K562 (cell line): ENCODE results near the gene PTPRG. TPM values are rescaled to one million over a fixed set of nuclear protein-coding genes. Genes with fewer than 3 reads are reported as not detected.

Source experiments
- ATAC-seq: fragments of 200-7000 bp; cut with Tn5 transposase; 3 replicates; pipeline ENCODE4 v1.9.1; 2020; ENCODE audit warnings: moderate library complexity
- BruUV-seq: library from RNA; stranded (reverse); fragments of 400-500 nt; replicated peaks from 2 replicates; lab custom pipeline; 2021; lab: Mats Ljungman, UMichigan
- CTCF ChIA-PET: fragments of 300-600 bp; formaldehyde crosslinking; extraction: SDS; loops from one replicate; lab custom pipeline; 2021; ENCODE audit warnings: low intra/inter-chr PET ratio; lab: Yijun Ruan, JAX
- POLR2A ChIA-PET: fragments of 300-600, 350-650 bp; sonication (Branson Sonifier 250); formaldehyde crosslinking; extraction: SDS; loops from one replicate; lab custom pipeline; 2021; ENCODE audit warnings: antibody characterized with exemption, inconsistent platforms; lab: Yijun Ruan, JAX
- DNase-seq, 4 experiments: peaks; one replicate each; pipeline versions ENCODE4 v3.0.0 to v3.0.0-alpha.2; 2011 to 2018; ENCODE audit warnings: low spot score in 3 of 4, mixed read lengths in 3 of 4; ENCODE audit errors: extremely low read depth in 1 of 4
- FAIRE-seq: peaks from 2 replicates; lab custom pipeline; 2011; peaks lifted over from hg19 to GRCh38; lab: Jason Lieb, UNC
- H2AFZ ChIP-seq: 2 replicates; pipeline ENCODE4 v1.6.0; 2011; ENCODE audit warnings: low read depth, low read length, control low read depth, inconsistent platforms
- H3K27ac ChIP-seq: fragments of 200-600 bp; 3 replicates; pipeline ENCODE4 v1.8.0; 2011; ENCODE audit warnings: low read depth, mild to moderate bottlenecking, control low read depth, inconsistent platforms, low read length, moderate library complexity, mixed read lengths; ENCODE audit errors: extremely low read depth
- H3K27me3 ChIP-seq, 2 experiments: fragments of 300-600 bp in 1 of 2; 2 replicates in 1 of 2; 3 replicates in 1 of 2; pipeline versions ENCODE4 v1.6.0 to v1.8.0; 2011; ENCODE audit warnings: inconsistent platforms in 2 of 2, low read length in 2 of 2, mild to moderate bottlenecking in 1 of 2, mixed read lengths in 1 of 2, moderate library complexity in 1 of 2; ENCODE audit not compliant: control insufficient read depth in 2 of 2, insufficient read depth in 2 of 2
- H3K36me3 ChIP-seq: fragments of 300-600 bp; 3 replicates; pipeline ENCODE4 v1.8.0; 2011; ENCODE audit warnings: mild to moderate bottlenecking, low read length, inconsistent platforms; ENCODE audit not compliant: control insufficient read depth, insufficient read depth
- H3K4me1 ChIP-seq, 2 experiments: fragments of 200-600 bp in 1 of 2; replicated peaks in 1 of 2; 2 replicates in 1 of 2; 3 replicates in 1 of 2; pipeline versions ENCODE4 v1.5.1 to v1.8.0; 2011; ENCODE audit warnings: inconsistent platforms in 2 of 2, low read length in 2 of 2, mild to moderate bottlenecking in 1 of 2, mixed read lengths in 1 of 2, moderate library complexity in 1 of 2; ENCODE audit not compliant: control insufficient read depth in 2 of 2, insufficient read depth in 2 of 2
- H3K4me2 ChIP-seq: 2 replicates; pipeline ENCODE4 v1.6.1; 2011; ENCODE audit warnings: low read length, control low read depth, inconsistent platforms, mixed read lengths; ENCODE audit not compliant: insufficient read depth
- H3K4me3 ChIP-seq: fragments of 200-600 bp; sonication (generic), shearing (Covaris generic); 2 replicates; pipeline ENCODE4 v1.5.1; 2016; ENCODE audit warnings: control low read depth, inconsistent platforms
- H3K79me2 ChIP-seq: fragments of 200-600 bp; 3 replicates; pipeline ENCODE4 v1.8.0; 2011; ENCODE audit warnings: low read length, inconsistent platforms; ENCODE audit not compliant: control insufficient read depth, insufficient read depth
- H3K9ac ChIP-seq, 2 experiments: 2 replicates each; pipeline versions ENCODE4 v1.6.0 to v1.6.1; 2011; ENCODE audit warnings: low read depth in 2 of 2, low read length in 2 of 2, control low read depth in 1 of 2, inconsistent platforms in 1 of 2, mild to moderate bottlenecking in 1 of 2, mixed read lengths in 1 of 2; ENCODE audit not compliant: insufficient read depth in 1 of 2
- H3K9me1 ChIP-seq: one replicate; pipeline ENCODE4 v1.6.0; 2011; ENCODE audit warnings: inconsistent platforms, mild to moderate bottlenecking, low read length, moderate library complexity; ENCODE audit not compliant: control insufficient read depth, insufficient read depth
- H3K9me3 ChIP-seq: replicated peaks from 2 replicates; pipeline ENCODE4 v1.5.1; 2011; ENCODE audit warnings: low read depth, low read length, inconsistent platforms; ENCODE audit not compliant: control insufficient read depth, insufficient read depth
- H4K20me1 ChIP-seq: replicated peaks from 2 replicates; pipeline ENCODE4 v1.6.1; 2011; ENCODE audit warnings: low read length, inconsistent platforms, mixed read lengths; ENCODE audit not compliant: control insufficient read depth, insufficient read depth
- CTBP1 ChIP-seq: fragments of 450-650 bp; IDR thresholded peaks from 2 replicates; pipeline ENCODE4 v1.6.1; 2016; ENCODE audit warnings: borderline replicate concordance
- ELK3 ChIP-seq: fragments of 450-650 bp; formaldehyde crosslinking; IDR thresholded peaks from 2 replicates; pipeline ENCODE4 v1.4.0; 2020; ENCODE audit warnings: mild to moderate bottlenecking
- NUFIP1 ChIP-seq: fragments of 450-650 bp; IDR thresholded peaks from 2 replicates; pipeline ENCODE4 v1.6.1; 2018; ENCODE audit not compliant: partially characterized antibody
- PML ChIP-seq: IDR thresholded peaks from 2 replicates; pipeline ENCODE4 v1.6.1; 2012; ENCODE audit warnings: low read length, inconsistent platforms
- POLR2AphosphoS2 ChIP-seq: IDR thresholded peaks from 2 replicates; pipeline ENCODE4 v1.6.1; 2012; ENCODE audit warnings: low read length, improper control_type of control experiment
- SAFB ChIP-seq: fragments of 200-400 bp; formaldehyde crosslinking; IDR thresholded peaks from 2 replicates; pipeline ENCODE4 v1.6.1; 2017; ENCODE audit warnings: low read depth, low read length, borderline replicate concordance
- SP2 ChIP-seq: IDR thresholded peaks from 2 replicates; pipeline ENCODE4 v1.6.1; 2011; ENCODE audit warnings: mild to moderate bottlenecking, low read depth, low read length, moderate library complexity; ENCODE audit not compliant: poor library complexity, severe bottlenecking; ENCODE audit errors: extremely low read depth
- STAT5B ChIP-seq: fragments of 250-450 bp; sonication (Bioruptor Pico); IDR thresholded peaks from 2 replicates; pipeline ENCODE4 v1.8.0; 2021; ENCODE audit warnings: mild to moderate bottlenecking, inconsistent platforms
- ZFP36 ChIP-seq: fragments of 150-350 bp; IDR thresholded peaks from 2 replicates; pipeline ENCODE4 v1.6.1; 2018; ENCODE audit warnings: low read length, low read depth; ENCODE audit not compliant: partially characterized antibody
- ZNF12 ChIP-seq: sonication (generic); formaldehyde crosslinking; IDR thresholded peaks from 2 replicates; pipeline ENCODE4 v1.4.0; 2020; ENCODE audit warnings: mild to moderate bottlenecking, missing genetic modification reagents
- ZNF280B ChIP-seq: fragments of 250-450 bp; sonication (Bioruptor Pico); IDR thresholded peaks from 2 replicates; pipeline ENCODE4 v1.5.1; 2021; ENCODE audit warnings: mild to moderate bottlenecking
- ZNF445 ChIP-seq: fragments of 250-450 bp; sonication (Bioruptor Pico); IDR thresholded peaks from 2 replicates; pipeline ENCODE4 v1.4.0; 2020; ENCODE audit warnings: low read depth, mild to moderate bottlenecking, moderate library complexity
- WGBS: fragments of 100-300 bp; shearing (Covaris generic); methylation state at CpG from one replicate; pipeline ENCODE4 v1.1.6; 2016; ENCODE audit warnings: low coverage, mixed read lengths; ENCODE audit not compliant: insufficient coverage; ENCODE audit errors: missing lambda C conversion rate; 5-methylcytosine and 5-hydroxymethylcytosine counted together
- in situ Hi-C: fragments of 300-500 bp; cut with MboI; formaldehyde crosslinking; loops from 4 replicates; pipeline ENCODE4 v1.15.0; 2018; ENCODE audit warnings: inconsistent platforms, mixed read lengths
- intact Hi-C: fragments of 100-400 bp; cut with micrococcal nuclease; formaldehyde crosslinking; loops from 2 replicates; pipeline ENCODE4 v1.14.2; 2022
- polyA plus RNA-seq, 8 experiments: library from polyadenylated mRNA; depleted of rRNA in 4 of 8; stranded (reverse) in 5 of 8; unstranded in 3 of 8; fragments of >200 nt; fragmentation: Nextera tagmentation in 2 of 8; fragmentation: Illumina TruSeq in 1 of 8; extraction: Ambion mirVana in 2 of 8; extraction: Trizol in 1 of 8; gene quantifications; 2 replicates each; pipeline versions ENCODE4 v1.2.1 to v1.2.3, GENCODE V29; 2011 to 2014; ENCODE audit warnings: inconsistent platforms in 1 of 8, missing spikeins in 1 of 8
- total RNA-seq, 7 experiments: library from RNA; depleted of rRNA in 6 of 7; stranded (reverse); fragments of >200 nt in 6 of 7; fragmentation: Illumina TruSeq in 2 of 7; extraction: Trizol in 2 of 7; gene quantifications; 2 replicates each; pipeline versions ENCODE4 v1.2.1 to v1.2.3, GENCODE V29; 2011 to 2021; ENCODE audit warnings: low replicate concordance in 1 of 7
- TF ChIP-seq, protein P1 (sequence below): fragments of 450-650 bp; formaldehyde crosslinking; IDR thresholded peaks from 2 replicates; pipeline ENCODE4 v1.4.0; 2022; ENCODE audit warnings: missing genetic modification characterization

Gene PTPRG
- total and polyA plus RNA-seq, 9 of the 15 experiments (the other 6 are each of a cell fraction or from before 2014, with no cell fraction given) = 0.16 TPM; not detected in 8

DNA sequence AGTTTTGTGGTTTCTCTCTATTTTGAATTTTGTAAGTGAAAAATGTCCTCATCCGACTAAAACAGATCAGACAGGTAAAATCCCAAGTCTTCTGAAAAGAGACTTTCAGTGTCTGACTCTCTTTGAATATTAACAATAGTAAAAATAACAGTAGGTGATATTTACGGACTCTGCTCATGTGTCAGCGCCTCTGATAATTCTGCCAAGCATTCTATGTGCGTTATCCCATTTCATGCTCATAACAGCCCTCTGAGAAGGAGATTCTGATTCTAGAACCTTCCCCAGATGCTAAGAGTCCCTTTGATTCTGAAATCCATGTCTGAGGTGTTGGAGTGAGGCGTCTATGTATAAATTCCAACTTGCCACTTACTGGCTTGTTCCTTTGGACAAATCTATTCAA is 529.1 kb downstream of the PTPRG start (continued):
- TF ChIP-seq SP2 (no peak), ZFP36 (no peak)

GRCh38 chr3:62093025-62093424 is 531.7 kb downstream of the PTPRG start:
- no TSS peak for BruUV-seq
- intact Hi-C loops = no loop called here
- no peak overlapping the region for H3K27ac ChIP-seq
- H4K20me1 ChIP-seq = no peaks in the 10 kb centered on the region
- H3K36me3 ChIP-seq = no peaks in the 10 kb centered on the region
- ATAC-seq = no peak
- no peaks in the 10 kb centered on the region for H3K9me1 ChIP-seq
- ChIA-PET CTCF (no interaction called here), POLR2A (no interaction called here)
- no peak for DNase-seq
- FAIRE-seq = no peak
- no peaks in the 10 kb centered on the region for H3K79me2 ChIP-seq
- H3K9ac ChIP-seq = no peak overlapping the region
- H2AFZ ChIP-seq = no peak overlapping the region
- 2% methylated on average over 7 of the region's 8 CpGs for WGBS
- no peak overlapping the region for H3K4me3 ChIP-seq
- H3K27me3 ChIP-seq = no peaks in the 10 kb centered on the region
- H3K9me3 ChIP-seq = no peaks in the 10 kb centered on the region
- in situ Hi-C loops = no loop called here
- no peaks in the 10 kb centered on the region for H3K4me1 ChIP-seq
- H3K4me2 ChIP-seq = no peak overlapping the region
- TF ChIP-seq ZNF445 (CRISPR knock-in tag) (no peak), ELK3 (CRISPR knock-in tag) (no peak), PML (no peak), NUFIP1 (no peak), SAFB (no peak), ZNF12 (CRISPR knock-in tag) (no peak), STAT5B (no peak), ZNF280B (no peak), CTBP1 (no peak), POLR2AphosphoS2 (no peak)
- TF ChIP-seq, protein P1, sequence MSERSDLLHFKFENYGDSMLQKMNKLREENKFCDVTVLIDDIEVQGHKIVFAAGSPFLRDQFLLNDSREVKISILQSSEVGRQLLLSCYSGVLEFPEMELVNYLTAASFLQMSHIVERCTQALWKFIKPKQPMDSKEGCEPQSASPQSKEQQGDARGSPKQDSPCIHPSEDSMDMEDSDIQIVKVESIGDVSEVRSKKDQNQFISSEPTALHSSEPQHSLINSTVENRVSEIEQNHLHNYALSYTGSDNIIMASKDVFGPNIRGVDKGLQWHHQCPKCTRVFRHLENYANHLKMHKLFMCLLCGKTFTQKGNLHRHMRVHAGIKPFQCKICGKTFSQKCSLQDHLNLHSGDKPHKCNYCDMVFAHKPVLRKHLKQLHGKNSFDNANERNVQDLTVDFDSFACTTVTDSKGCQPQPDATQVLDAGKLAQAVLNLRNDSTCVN (CRISPR knock-in tag) = no peak
